ENCODE results near the gene RASGRF1. TPM values are rescaled to one million over a fixed set of nuclear protein-coding genes. Genes with fewer than 3 reads are reported as not detected.

Gene RASGRF1
- polyA plus RNA-seq, 3 donors = 0.11 TPM; not detected in 2

GRCh38 chr15:79132361-79132760, 41.8 kb upstream of the RASGRF1 start:
- Histone ChIP-seq H2AFZ (ENCODE audit: insufficient read depth, low read depth, low read length, poor library complexity, severe bottlenecking) (no peak overlapping the region), H3K27ac (ENCODE audit: low read depth in 1 of 2, low read length in 2 of 2) (no peak overlapping the region), H3K4me2 (replicated peaks; ENCODE audit: extremely low read depth, low read length, poor library complexity, severe bottlenecking) (no peak overlapping the region), H3K27me3 (ENCODE audit: control insufficient read depth in 2 of 2, insufficient read depth in 2 of 2, low read length in 2 of 2) (peaks cover 0 to 3% of the 10 kb centered on the region in 2 donors), H4K20me1 (ENCODE audit: insufficient read depth, low read length) (no peaks in the 10 kb centered on the region), H3K4me1 (ENCODE audit: control insufficient read depth in 1 of 2, insufficient read depth in 2 of 2, low read length in 2 of 2) (no peaks in the 10 kb centered on the region), H3K4me3 (replicated peaks in 1 of 3; ENCODE audit: low read depth in 2 of 3, low read length in 3 of 3) (no peak overlapping the region), H3K9ac (ENCODE audit: insufficient read depth, low read length, poor library complexity, severe bottlenecking) (no peak overlapping the region), H3K79me2 (ENCODE audit: insufficient read depth, low read length) (no peaks in the 10 kb centered on the region), H3K9me3 (replicated peaks in 1 of 2; ENCODE audit: control insufficient read depth in 1 of 2, insufficient read depth in 1 of 2, low read length in 2 of 2) (peaks cover 6 to 12% of the 10 kb centered on the region in 2 donors), H3K36me3 (replicated peaks in 1 of 2; ENCODE audit: control insufficient read depth in 1 of 2, insufficient read depth in 2 of 2, low read length in 2 of 2) (no peaks in the 10 kb centered on the region)
- no peaks in the 10 kb centered on the region for H3K4me1 Mint-ChIP-seq
- peaks cover 8 to 24% (median 8%) of the 10 kb centered on the region in 3 donors for H3K27me3 Mint-ChIP-seq (ENCODE audit: low read depth in 3 of 3)
- peaks cover 8 to 18% (median 10%) of the 10 kb centered on the region in 7 donors for H3K9me3 Mint-ChIP-seq
- H3K27ac Mint-ChIP-seq = no peak overlapping the region
- no peak overlapping the region for H3K4me3 Mint-ChIP-seq
- no peak for TF ChIP-seq CTCF (IDR thresholded peaks at IDR 0.05)
- no peaks in the 10 kb centered on the region for H3K36me3 Mint-ChIP-seq
- intact Hi-C loops (cut with micrococcal nuclease) = no loop called here
- no peak for DNase-seq

DNA sequence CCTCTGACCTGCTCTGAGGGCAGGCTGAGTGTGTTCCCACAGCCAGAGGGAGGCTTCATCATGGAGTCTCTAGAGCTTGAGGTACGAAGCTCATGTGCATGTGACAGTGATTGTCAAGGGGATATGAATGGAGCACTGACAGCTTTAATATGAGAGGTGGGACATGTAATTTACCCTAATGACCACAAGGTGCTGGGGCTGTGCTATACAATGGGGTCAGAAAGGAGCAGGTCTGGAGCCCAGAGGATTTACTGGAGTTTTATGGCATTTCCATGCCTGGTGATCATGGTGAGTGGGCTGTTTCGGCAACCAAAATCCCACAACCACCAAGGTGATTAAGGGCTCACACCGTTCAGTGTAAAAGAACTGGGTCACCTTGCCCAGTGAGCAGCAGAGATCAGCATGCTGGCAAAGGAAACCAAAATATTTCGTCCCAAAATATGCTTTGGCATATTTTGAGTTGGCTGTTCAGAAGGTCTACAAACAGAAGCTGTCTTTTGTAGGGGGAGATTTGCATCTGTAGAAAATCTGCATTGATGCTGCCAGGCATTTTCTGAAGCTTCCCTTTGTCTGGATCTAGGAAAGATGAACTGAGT, 40.1 kb upstream of the RASGRF1 start:
- no peaks in the 10 kb centered on the region for H3K36me3 ChIP-seq (replicated peaks in 1 of 2; ENCODE audit: control insufficient read depth in 1 of 2, insufficient read depth in 2 of 2, low read length in 2 of 2)
- H2AFZ ChIP-seq (ENCODE audit: insufficient read depth, low read depth, low read length, poor library complexity, severe bottlenecking) = no peak overlapping the region
- H3K4me3 ChIP-seq (replicated peaks in 1 of 3; ENCODE audit: low read depth in 2 of 3, low read length in 3 of 3) = no peak overlapping the region
- no peaks in the 10 kb centered on the region for H3K4me1 ChIP-seq (ENCODE audit: control insufficient read depth in 1 of 2, insufficient read depth in 2 of 2, low read length in 2 of 2)
- DNase-seq = no peak
- peaks cover 8 to 18% (median 10%) of the 10 kb centered on the region in 7 donors for H3K9me3 Mint-ChIP-seq
- no peak for TF ChIP-seq CTCF (IDR thresholded peaks at IDR 0.05)
- H3K27me3 ChIP-seq (ENCODE audit: control insufficient read depth in 2 of 2, insufficient read depth in 2 of 2, low read length in 2 of 2) = peaks cover 3 to 5% of the 10 kb centered on the region in 2 donors
- no peak overlapping the region for H3K9ac ChIP-seq (ENCODE audit: insufficient read depth, low read length, poor library complexity, severe bottlenecking)
- H3K36me3 Mint-ChIP-seq = no peaks in the 10 kb centered on the region
- 85% methylated on average over 2 of the region's 4 CpGs for WGBS (ENCODE audit: insufficient coverage)
- H3K27ac ChIP-seq (ENCODE audit: low read depth in 1 of 2, low read length in 2 of 2) = no peak overlapping the region
- H3K79me2 ChIP-seq (ENCODE audit: insufficient read depth, low read length) = no peaks in the 10 kb centered on the region
- intact Hi-C loops (cut with micrococcal nuclease) = no loop called here
- H3K9me3 ChIP-seq (replicated peaks in 1 of 2; ENCODE audit: control insufficient read depth in 1 of 2, insufficient read depth in 1 of 2, low read length in 2 of 2) = peaks cover 6 to 12% of the 10 kb centered on the region in 2 donors
- H4K20me1 ChIP-seq (ENCODE audit: insufficient read depth, low read length) = no peaks in the 10 kb centered on the region
- H3K4me3 Mint-ChIP-seq = no peak overlapping the region
- no peaks in the 10 kb centered on the region for H3K4me1 Mint-ChIP-seq
- no peak overlapping the region for H3K27ac Mint-ChIP-seq
- H3K27me3 Mint-ChIP-seq (ENCODE audit: low read depth in 3 of 3) = peaks cover 8 to 22% (median 11%) of the 10 kb centered on the region in 3 donors
- H3K4me2 ChIP-seq (replicated peaks; ENCODE audit: extremely low read depth, low read length, poor library complexity, severe bottlenecking) = no peak overlapping the region
